Thyroid gland (tissue), 4 donors: ENCODE results near the gene TRIM56.

ENCODE experiments used
- POLR2A ChIP-seq, 2 donors: fragments of 450-650 bp; IDR thresholded peaks; one replicate each; pipeline ENCODE4 v1.6.1; 2017; ENCODE audit warnings: antibody characterized with exemption in 2 of 2, mild to moderate bottlenecking in 2 of 2, moderate library complexity in 1 of 2
- TF ChIP-seq, protein P1 (sequence below), 6 experiments: fragments of 200-600 bp in 3 of 6; fragments of 450-650 bp in 3 of 6; sonication (generic) in 3 of 6; IDR thresholded peaks; one replicate each; pipeline ENCODE4 v1.5.1; 2016 to 2019; ENCODE audit warnings: antibody characterized with exemption in 6 of 6, mild to moderate bottlenecking in 2 of 6, inconsistent platforms in 1 of 6, moderate library complexity in 1 of 6

DNA sequence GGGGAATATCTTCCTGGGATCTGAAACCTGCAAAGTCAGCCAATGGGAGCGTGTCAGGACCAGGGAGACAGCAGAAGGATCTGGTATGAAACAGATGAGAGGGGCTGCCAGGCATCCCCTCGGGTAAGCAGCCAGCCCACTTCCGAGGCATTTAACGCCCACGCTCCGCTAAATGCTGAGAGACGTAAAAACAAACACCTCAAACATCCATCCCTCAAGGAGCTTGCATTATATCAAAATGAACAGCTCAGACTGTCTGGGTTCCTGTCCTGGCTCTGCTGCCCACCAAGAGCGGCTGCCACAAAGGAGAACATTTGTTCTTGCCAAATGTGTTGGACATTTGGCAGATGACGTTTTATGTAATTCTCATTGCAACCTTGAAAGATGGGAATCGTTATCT is 34.6 kb downstream of the TRIM56 start:
- TF ChIP-seq, protein P1, sequence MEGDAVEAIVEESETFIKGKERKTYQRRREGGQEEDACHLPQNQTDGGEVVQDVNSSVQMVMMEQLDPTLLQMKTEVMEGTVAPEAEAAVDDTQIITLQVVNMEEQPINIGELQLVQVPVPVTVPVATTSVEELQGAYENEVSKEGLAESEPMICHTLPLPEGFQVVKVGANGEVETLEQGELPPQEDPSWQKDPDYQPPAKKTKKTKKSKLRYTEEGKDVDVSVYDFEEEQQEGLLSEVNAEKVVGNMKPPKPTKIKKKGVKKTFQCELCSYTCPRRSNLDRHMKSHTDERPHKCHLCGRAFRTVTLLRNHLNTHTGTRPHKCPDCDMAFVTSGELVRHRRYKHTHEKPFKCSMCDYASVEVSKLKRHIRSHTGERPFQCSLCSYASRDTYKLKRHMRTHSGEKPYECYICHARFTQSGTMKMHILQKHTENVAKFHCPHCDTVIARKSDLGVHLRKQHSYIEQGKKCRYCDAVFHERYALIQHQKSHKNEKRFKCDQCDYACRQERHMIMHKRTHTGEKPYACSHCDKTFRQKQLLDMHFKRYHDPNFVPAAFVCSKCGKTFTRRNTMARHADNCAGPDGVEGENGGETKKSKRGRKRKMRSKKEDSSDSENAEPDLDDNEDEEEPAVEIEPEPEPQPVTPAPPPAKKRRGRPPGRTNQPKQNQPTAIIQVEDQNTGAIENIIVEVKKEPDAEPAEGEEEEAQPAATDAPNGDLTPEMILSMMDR (IDR thresholded peaks at IDR 0.05), result no peak
- TF ChIP-seq POLR2A (IDR thresholded peaks at IDR 0.05), result no peak
